ES-I3 (cell line): ENCODE results near the gene CHPF2.

Experiments
- H3K36me3 ChIP-seq: 2 replicates; pipeline ENCODE4 v1.6.1; 2013; ENCODE audit warnings: mild to moderate bottlenecking, low read length, control low read depth, moderate library complexity; ENCODE audit not compliant: insufficient read depth
- H3K4me1 ChIP-seq: 2 replicates; pipeline ENCODE4 v1.6.1; 2013; ENCODE audit warnings: mild to moderate bottlenecking, control low read depth, low read length; ENCODE audit not compliant: insufficient read depth
- H3K9ac ChIP-seq: 2 replicates; pipeline ENCODE4 v1.6.1; 2013; ENCODE audit warnings: low read depth, mild to moderate bottlenecking, low read length, moderate library complexity
- H3K9me3 ChIP-seq: 2 replicates; pipeline ENCODE4 v1.6.1; 2013; ENCODE audit warnings: mild to moderate bottlenecking, low read length, moderate library complexity; ENCODE audit not compliant: control insufficient read depth, insufficient read depth

Gene CHPF2

GRCh38 chr7:151233804-151234203 is 1.5 kb downstream of the CHPF2 start:
- H3K36me3 ChIP-seq = peaks cover 8% of the 10 kb centered on the region
- no peaks in the 10 kb centered on the region; the same call in 1 of the 2 replicates for H3K4me1 ChIP-seq
- no peaks in the 10 kb centered on the region for H3K9me3 ChIP-seq
- H3K9ac ChIP-seq = peak overlapping the region; percentile 84; the same call in 1 of the 2 replicates

- H3K9ac ChIP-seq = no peak overlapping the region
- H3K4me1 ChIP-seq = no peaks in the 10 kb centered on the region; the same call in 1 of the 2 replicates
- H3K36me3 ChIP-seq = peaks cover 8% of the 10 kb centered on the region
- no peaks in the 10 kb centered on the region for H3K9me3 ChIP-seq
Observed at GRCh38 chr7:151235091-151235787, 3.0 kb downstream of the CHPF2 start.

DNA sequence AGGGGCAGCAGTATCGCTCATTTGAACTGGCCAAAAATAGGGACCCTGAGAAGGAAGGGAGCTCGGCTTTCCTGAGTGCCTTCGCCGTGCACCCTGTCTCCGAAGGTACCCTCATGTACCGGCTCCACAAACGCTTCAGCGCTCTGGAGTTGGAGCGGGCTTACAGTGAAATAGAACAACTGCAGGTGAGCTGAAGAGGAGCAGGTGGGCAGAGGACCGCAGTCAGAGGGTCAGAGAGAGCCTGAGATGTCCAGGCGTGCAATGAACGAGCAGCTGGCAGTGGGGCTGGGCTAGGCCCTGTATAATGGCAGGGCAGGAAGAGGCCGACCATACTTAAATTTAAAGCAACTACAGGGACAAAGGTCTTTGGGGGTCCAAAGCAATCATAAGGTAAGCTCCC is 4.1 kb downstream of the CHPF2 start:
- Histone ChIP-seq H3K36me3 (peaks cover 8% of the 10 kb centered on the region), H3K4me1 (no peaks in the 10 kb centered on the region; the same call in 1 of the 2 replicates), H3K9me3 (no peaks in the 10 kb centered on the region), H3K9ac (no peak overlapping the region)

DNA sequence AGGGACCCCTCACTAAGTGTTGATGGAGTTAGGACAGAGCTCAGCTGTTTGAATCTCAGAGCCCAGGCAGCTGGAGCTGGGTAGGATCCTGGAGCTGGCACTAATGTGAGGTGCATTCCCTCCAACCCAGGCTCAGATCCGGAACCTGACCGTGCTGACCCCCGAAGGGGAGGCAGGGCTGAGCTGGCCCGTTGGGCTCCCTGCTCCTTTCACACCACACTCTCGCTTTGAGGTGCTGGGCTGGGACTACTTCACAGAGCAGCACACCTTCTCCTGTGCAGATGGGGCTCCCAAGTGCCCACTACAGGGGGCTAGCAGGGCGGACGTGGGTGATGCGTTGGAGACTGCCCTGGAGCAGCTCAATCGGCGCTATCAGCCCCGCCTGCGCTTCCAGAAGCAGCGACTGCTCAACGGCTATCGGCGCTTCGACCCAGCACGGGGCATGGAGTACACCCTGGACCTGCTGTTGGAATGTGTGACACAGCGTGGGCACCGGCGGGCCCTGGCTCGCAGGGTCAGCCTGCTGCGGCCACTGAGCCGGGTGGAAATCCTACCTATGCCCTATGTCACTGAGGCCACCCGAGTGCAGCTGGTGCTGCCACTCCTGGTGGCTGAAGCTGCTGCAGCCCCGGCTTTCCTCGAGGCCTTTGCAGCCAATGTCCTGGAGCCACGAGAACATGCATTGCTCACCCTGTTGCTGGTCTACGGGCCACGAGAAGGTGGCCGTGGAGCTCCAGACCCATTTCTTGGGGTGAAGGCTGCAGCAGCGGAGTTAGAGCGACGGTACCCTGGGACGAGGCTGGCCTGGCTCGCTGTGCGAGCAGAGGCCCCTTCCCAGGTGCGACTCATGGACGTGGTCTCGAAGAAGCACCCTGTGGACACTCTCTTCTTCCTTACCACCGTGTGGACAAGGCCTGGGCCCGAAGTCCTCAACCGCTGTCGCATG is 5.2 kb downstream of the CHPF2 start:
- no peaks in the 10 kb centered on the region for H3K9me3 ChIP-seq
- no peak overlapping the region for H3K9ac ChIP-seq
- H3K4me1 ChIP-seq = no peaks in the 10 kb centered on the region; the same call in 1 of the 2 replicates
- H3K36me3 ChIP-seq = peaks cover 8% of the 10 kb centered on the region

DNA sequence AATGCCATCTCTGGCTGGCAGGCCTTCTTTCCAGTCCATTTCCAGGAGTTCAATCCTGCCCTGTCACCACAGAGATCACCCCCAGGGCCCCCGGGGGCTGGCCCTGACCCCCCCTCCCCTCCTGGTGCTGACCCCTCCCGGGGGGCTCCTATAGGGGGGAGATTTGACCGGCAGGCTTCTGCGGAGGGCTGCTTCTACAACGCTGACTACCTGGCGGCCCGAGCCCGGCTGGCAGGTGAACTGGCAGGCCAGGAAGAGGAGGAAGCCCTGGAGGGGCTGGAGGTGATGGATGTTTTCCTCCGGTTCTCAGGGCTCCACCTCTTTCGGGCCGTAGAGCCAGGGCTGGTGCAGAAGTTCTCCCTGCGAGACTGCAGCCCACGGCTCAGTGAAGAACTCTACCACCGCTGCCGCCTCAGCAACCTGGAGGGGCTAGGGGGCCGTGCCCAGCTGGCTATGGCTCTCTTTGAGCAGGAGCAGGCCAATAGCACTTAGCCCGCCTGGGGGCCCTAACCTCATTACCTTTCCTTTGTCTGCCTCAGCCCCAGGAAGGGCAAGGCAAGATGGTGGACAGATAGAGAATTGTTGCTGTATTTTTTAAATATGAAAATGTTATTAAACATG is 6.0 kb downstream of the CHPF2 start:
- Histone ChIP-seq H3K9ac (no peak overlapping the region), H3K9me3 (no peaks in the 10 kb centered on the region), H3K36me3 (peaks cover 8% of the 10 kb centered on the region), H3K4me1 (peaks cover 4% of the 10 kb centered on the region)

DNA sequence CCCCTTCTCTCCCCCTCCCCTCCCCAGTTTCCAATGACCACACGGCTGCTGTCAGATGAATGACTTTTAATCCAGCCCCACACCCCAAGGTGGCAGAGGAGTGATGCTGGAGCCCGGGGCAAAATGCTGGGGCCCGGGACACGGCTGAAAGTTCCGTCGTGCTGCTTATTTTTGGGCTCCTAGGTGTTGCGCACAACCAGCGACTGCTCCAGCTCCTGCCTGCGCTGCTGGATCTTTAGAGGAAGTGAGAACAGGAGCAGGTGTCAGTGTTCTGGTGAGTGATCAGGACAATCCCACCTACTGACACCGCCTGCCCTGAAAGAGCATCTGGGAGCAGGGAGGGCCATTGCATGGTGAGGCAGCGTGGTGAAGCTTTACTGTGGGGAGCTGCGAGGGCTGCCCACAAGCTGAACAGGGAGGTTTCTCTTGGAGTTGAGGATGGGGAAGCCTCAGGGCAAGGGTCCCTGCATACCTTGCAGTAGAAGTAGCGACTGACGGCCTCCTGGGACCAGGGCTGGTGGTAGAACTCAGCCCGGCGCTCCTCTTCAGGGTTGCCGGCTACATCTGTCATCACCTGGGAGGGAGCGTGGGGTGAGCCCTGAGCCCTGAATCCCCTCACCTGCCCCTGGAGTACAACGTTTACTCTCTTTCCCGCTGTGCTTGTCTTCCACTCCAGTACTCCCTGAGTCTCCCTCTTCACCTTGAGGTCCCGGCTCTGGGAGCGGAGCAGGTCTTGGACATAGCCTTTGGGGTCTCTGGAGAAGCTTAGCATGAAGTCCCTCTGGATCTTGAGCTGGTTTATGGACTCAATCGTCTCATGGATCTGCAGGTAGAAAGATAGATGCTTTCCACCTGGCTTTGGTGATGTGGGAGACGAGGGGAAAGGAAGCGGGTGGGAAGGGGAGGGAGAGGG is 6.9 kb downstream of the CHPF2 start:
- H3K9me3 ChIP-seq = no peaks in the 10 kb centered on the region
- peaks cover 8% of the 10 kb centered on the region for H3K36me3 ChIP-seq
- no peak overlapping the region for H3K9ac ChIP-seq
- H3K4me1 ChIP-seq = peaks cover 4% of the 10 kb centered on the region; the same call in 1 of the 2 replicates

GRCh38 chr7:151239837-151240459 is 7.7 kb downstream of the CHPF2 start:
- H3K9me3 ChIP-seq = no peaks in the 10 kb centered on the region

DNA sequence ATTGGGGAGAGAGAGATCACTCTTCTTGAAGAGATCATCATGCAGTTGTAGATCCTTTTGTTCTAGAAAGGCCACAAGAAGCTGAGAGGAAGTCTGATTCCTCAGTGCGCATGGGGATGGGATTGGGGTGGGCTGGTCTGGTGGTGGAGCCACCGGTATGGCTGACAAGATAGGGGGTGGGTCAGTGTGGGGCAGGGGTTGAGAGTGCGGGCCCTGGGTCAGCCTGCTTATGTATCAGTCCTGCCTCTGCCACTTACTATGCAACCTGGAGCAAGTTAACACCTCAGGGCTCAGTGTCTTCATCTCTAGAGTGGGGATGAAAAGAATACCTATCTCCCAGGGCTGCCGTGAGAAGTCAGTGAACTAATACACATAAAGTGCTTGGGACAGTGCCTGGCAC is 8.3 kb downstream of the CHPF2 start:
- H3K4me1 ChIP-seq = peaks cover 4% of the 10 kb centered on the region; the same call in 1 of the 2 replicates
- no peak overlapping the region for H3K9ac ChIP-seq
- H3K36me3 ChIP-seq = peaks cover 8% of the 10 kb centered on the region; the same call in 1 of the 2 replicates
- H3K9me3 ChIP-seq = no peaks in the 10 kb centered on the region

More at GRCh38 chr7:151239837-151240459, 7.7 kb downstream of the CHPF2 start:
- Histone ChIP-seq H3K36me3 (peaks cover 8% of the 10 kb centered on the region; the same call in 1 of the 2 replicates), H3K9ac (no peak overlapping the region), H3K4me1 (peaks cover 4% of the 10 kb centered on the region; the same call in 1 of the 2 replicates)

- H3K9me3 ChIP-seq = no peaks in the 10 kb centered on the region
- no peak overlapping the region for H3K9ac ChIP-seq
- peaks cover 4% of the 10 kb centered on the region; the same call in 1 of the 2 replicates for H3K4me1 ChIP-seq
- H3K36me3 ChIP-seq = peaks cover 8% of the 10 kb centered on the region; the same call in 1 of the 2 replicates
Observed at GRCh38 chr7:151240942-151241754, 8.9 kb downstream of the CHPF2 start.

DNA sequence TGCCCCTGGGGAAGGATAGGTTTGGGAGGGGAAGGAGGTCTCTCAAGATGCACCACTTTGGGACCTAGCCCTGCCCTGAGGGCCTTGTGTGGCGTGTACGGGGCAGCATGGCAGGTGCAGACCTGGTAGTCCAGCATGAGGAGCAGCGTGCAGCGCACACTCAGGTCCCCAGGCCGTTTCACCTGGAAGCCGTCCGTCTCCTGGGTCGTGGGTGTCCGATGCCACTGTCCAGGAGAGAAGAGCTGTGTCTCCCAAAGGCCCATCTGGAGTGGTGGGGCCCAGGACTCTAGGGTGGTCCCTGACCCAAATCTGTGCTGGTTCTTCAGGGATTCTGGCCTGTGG is 9.4 kb downstream of the CHPF2 start:
- peaks cover 4% of the 10 kb centered on the region for H3K4me1 ChIP-seq
- peaks cover 4% of the 10 kb centered on the region; the same call in 1 of the 2 replicates for H3K36me3 ChIP-seq
- no peak overlapping the region for H3K9ac ChIP-seq

DNA sequence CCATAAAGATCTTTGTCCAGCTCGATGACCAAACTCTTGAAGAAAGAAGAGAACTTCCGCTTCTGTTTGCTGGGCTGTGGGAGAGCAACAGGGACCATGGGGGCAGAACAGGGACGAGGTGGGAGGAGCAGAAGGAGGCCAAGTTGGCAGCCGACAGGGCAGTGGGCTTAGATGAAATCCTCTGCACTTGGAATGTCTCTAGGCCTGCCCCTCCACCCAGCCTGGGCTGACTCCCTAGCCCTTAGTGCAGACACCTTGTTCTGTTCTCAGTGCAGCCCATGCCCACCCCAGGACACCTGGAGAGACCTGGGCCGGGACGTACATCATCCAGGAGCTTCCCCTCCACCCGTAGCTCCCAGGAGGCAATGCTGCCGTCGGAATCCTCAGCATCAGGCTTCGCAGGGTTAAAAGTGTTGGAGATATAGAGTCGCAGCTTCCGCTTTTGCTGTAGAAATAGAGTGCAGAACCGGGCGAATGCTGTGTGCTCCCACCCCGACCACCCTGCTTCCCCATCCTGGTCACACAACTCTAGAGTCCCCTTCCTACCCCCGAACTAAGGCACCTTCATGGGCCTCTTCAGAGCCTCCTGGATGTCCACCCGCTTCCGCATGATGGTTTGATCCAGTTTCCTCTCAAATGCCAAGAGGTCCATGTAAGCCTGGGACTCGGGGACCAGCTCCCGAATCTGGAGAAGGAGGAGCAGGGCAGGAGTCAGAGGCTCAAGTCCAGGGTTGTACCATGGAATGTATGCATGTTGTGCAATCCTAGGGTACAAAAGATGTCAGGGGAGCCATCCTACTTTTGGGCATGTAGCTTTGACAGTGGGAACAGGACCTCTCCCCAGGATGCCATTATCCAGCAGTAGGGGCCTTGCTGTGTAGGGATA is 10.1 kb downstream of the CHPF2 start:
- no peaks in the 10 kb centered on the region for H3K9me3 ChIP-seq
- peaks cover 4% of the 10 kb centered on the region for H3K4me1 ChIP-seq
- no peak overlapping the region for H3K9ac ChIP-seq
- H3K36me3 ChIP-seq = no peaks in the 10 kb centered on the region

More for the DNA sequence above, 9.4 kb downstream of the CHPF2 start:
- no peaks in the 10 kb centered on the region for H3K9me3 ChIP-seq

GRCh38 chr7:151243045-151243349 is 10.7 kb downstream of the CHPF2 start:
- no peak overlapping the region for H3K9ac ChIP-seq
- H3K36me3 ChIP-seq = no peaks in the 10 kb centered on the region
- H3K9me3 ChIP-seq = no peaks in the 10 kb centered on the region
- H3K4me1 ChIP-seq = peaks cover 4% of the 10 kb centered on the region
